Activated CD4-positive, alpha-beta T cell treated with anti-CD3 and anti-CD28 coated beads, Interleukin-2, amount 10 ng/mL, durations not matched to agents 24 days and 14 days (primary cell): ENCODE results near the gene CCNI. TPM values are rescaled to one million over a fixed set of nuclear protein-coding genes. Genes with fewer than 3 reads are reported as not detected.

Experiments
- DNase-seq: peaks from one replicate; pipeline ENCODE4 v3.0.0; 2022
- H3K27ac Mint-ChIP-seq: one replicate; pipeline ENCODE4 v1.8.0; 2022; ENCODE audit warnings: mild to moderate bottlenecking, mixed read lengths
- H3K27me3 Mint-ChIP-seq: one replicate; pipeline ENCODE4 v1.8.0; 2022; ENCODE audit warnings: mixed read lengths
- H3K36me3 Mint-ChIP-seq: one replicate; pipeline ENCODE4 v1.8.0; 2022; ENCODE audit warnings: low read depth, mild to moderate bottlenecking, mixed read lengths
- H3K4me1 Mint-ChIP-seq: one replicate; pipeline ENCODE4 v1.8.0; 2021; ENCODE audit warnings: mixed read lengths
- H3K4me3 Mint-ChIP-seq: one replicate; pipeline ENCODE4 v1.8.0; 2022; ENCODE audit warnings: mild to moderate bottlenecking, moderate library complexity, mixed read lengths
- H3K9me3 Mint-ChIP-seq: one replicate; pipeline ENCODE4 v1.8.0; 2021; ENCODE audit warnings: mixed read lengths
- intact Hi-C: fragments of 100-400 bp; cut with micrococcal nuclease; formaldehyde crosslinking; loops from one replicate; pipeline ENCODE4 v1.15.1; 2023
- total RNA-seq: library from RNA; stranded (reverse); gene quantifications from 2 replicates; pipeline ENCODE4 v1.2.3, GENCODE V29; 2022

Gene CCNI
- total RNA-seq, 1 donor from 2014 or later, result 214 TPM

DNA sequence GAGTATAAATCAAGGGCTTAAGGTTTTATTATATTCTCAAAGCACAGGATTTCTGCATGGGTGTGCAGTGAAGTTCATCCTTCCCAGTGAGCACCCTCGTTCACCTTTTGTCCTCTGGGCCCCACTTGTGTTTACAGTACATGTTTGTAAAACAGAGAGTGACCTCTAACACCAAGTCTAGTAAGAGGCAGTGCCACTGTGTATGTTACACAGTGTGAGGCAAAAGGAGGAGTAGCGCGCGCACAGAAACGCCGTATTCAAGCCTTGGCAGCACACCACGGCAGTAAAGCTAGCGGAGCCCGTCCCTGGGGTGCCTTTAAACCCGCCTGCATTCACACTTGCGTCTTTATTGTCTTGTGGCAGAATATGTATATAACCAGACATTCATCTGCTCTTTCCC, 51.9 kb downstream of the CCNI start:
- Mint-ChIP-seq H3K4me1 (peaks cover 28% of the 10 kb centered on the region), H3K36me3 (peaks cover 34% of the 10 kb centered on the region), H3K27ac (no peak overlapping the region), H3K9me3 (no peaks in the 10 kb centered on the region), H3K4me3 (no peak overlapping the region), H3K27me3 (peaks cover 6% of the 10 kb centered on the region)
- intact Hi-C loops, result no loop called here
- peak; percentile 51 for DNase-seq

DNA sequence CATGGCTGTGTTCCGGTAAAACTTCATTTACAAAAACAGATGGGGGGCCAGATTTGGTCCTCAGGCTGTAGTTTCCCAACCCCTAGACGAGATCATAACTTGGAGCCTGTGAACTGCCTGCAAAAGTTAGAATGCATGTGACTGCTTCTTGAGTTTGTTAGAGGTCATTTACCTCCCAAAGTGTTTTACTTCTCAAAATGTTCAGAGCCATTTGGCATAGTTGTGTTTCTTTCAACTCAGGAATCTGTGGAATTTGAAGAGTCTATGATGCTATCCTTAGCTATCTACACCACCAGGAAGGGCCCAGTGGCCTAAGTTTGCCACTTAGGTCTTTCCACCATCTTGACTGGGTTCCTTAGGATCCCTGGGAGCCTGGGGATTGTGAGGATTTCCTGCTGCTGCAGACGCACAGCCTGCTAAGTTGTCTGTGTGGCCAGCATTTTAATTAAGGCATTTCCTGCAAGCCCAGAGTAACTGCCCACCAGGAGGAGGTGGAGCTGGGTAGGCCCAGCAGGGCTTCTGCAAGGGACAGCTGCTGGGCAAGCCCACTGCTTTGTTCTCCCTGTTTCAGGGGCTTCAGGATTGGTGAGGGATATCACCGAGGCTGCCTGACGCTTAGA, 53.1 kb downstream of the CCNI start:
- Mint-ChIP-seq H3K27me3 (peaks cover 6% of the 10 kb centered on the region), H3K4me1 (peaks cover 16% of the 10 kb centered on the region), H3K9me3 (no peaks in the 10 kb centered on the region), H3K36me3 (peaks cover 34% of the 10 kb centered on the region), H3K4me3 (no peak overlapping the region), H3K27ac (no peak overlapping the region)
- peak; percentile 41 for DNase-seq
- intact Hi-C loops, result no loop called here

- H3K27me3 Mint-ChIP-seq, result peaks cover 6% of the 10 kb centered on the region
- H3K27ac Mint-ChIP-seq, result no peak overlapping the region
- H3K36me3 Mint-ChIP-seq, result peaks cover 32% of the 10 kb centered on the region
Measured at GRCh38 chr4:77021614-77022089, 54.1 kb downstream of the CCNI start.

DNA sequence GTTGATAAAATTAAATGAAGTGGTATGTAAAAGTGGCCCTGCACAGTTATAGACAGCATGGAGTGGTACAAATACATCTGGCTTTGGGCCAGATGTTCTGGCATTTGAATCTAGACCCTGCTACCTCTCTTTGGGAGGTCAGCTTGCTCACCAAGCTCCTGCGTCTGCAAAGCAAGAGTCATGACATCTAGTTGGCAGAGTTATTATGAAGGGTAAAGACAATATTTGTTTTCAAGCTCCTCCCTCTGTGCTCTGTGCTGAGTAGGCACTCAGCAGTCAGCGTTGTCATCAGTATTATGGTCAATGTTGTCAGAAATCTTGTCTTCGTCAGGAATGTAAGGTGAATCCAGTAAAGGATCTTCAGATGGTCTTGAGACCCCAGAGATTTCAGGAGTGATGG, 55.8 kb downstream of the CCNI start:
- H3K27me3 Mint-ChIP-seq, result peaks cover 6% of the 10 kb centered on the region
- peaks cover 27% of the 10 kb centered on the region for H3K36me3 Mint-ChIP-seq
- intact Hi-C loops, result no loop called here
- H3K27ac Mint-ChIP-seq, result no peak overlapping the region
- no peaks in the 10 kb centered on the region for H3K9me3 Mint-ChIP-seq
- no peak overlapping the region for H3K4me3 Mint-ChIP-seq
- no peak for DNase-seq
- H3K4me1 Mint-ChIP-seq, result peaks cover 6% of the 10 kb centered on the region

More at GRCh38 chr4:77021614-77022089, 54.1 kb downstream of the CCNI start:
- peak; percentile 41 for DNase-seq
- intact Hi-C loops, result no loop called here
- Mint-ChIP-seq H3K9me3 (no peaks in the 10 kb centered on the region), H3K4me3 (no peak overlapping the region), H3K4me1 (peaks cover 13% of the 10 kb centered on the region)

- H3K4me1 Mint-ChIP-seq, result peaks cover 21% of the 10 kb centered on the region
- H3K4me3 Mint-ChIP-seq, result no peak overlapping the region
- H3K27me3 Mint-ChIP-seq, result peaks cover 7% of the 10 kb centered on the region
- intact Hi-C loops, result no loop called here
- no peak for DNase-seq
- no peak overlapping the region for H3K27ac Mint-ChIP-seq
- H3K36me3 Mint-ChIP-seq, result peaks cover 12% of the 10 kb centered on the region
- no peaks in the 10 kb centered on the region for H3K9me3 Mint-ChIP-seq
Measured at GRCh38 chr4:77015390-77015789, 60.4 kb downstream of the CCNI start.

DNA sequence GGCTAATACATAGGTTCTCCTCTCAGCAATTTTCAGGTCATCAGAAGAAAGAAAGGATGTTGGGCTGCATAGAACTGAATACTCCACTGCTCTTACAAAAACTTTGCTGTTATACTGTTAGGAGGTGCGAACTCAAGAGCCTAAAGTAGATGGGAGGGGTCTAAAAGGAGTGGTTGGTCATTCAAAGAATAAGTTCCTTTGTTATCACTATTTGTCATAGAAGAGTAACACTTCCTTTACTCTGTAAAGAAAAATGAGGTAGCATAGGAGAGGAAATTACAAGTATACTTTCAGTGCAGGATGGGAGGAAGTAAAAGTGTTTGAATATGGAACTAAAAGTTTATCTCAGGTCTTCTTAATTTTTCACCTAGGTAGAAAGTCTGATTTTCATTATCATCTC, 61.5 kb downstream of the CCNI start:
- Mint-ChIP-seq H3K27ac (no peak overlapping the region), H3K27me3 (peaks cover 11% of the 10 kb centered on the region), H3K9me3 (no peaks in the 10 kb centered on the region), H3K4me1 (peaks cover 25% of the 10 kb centered on the region), H3K36me3 (peaks cover 12% of the 10 kb centered on the region), H3K4me3 (no peak overlapping the region)
- no peak for DNase-seq
- intact Hi-C loops, result no loop called here

GRCh38 chr4:77012726-77013125, 63.1 kb downstream of the CCNI start:
- intact Hi-C loops, result no loop called here
- Mint-ChIP-seq H3K36me3 (peaks cover 12% of the 10 kb centered on the region), H3K9me3 (no peaks in the 10 kb centered on the region), H3K27me3 (peaks cover 10% of the 10 kb centered on the region), H3K27ac (no peak overlapping the region), H3K4me1 (peaks cover 35% of the 10 kb centered on the region), H3K4me3 (no peak overlapping the region)
- no peak for DNase-seq

GRCh38 chr4:77010841-77011354, 64.9 kb downstream of the CCNI start:
- Mint-ChIP-seq H3K27me3 (peaks cover 10% of the 10 kb centered on the region), H3K27ac (no peak overlapping the region), H3K4me1 (peaks cover 45% of the 10 kb centered on the region), H3K36me3 (peaks cover 12% of the 10 kb centered on the region), H3K9me3 (no peaks in the 10 kb centered on the region), H3K4me3 (no peak overlapping the region)
- intact Hi-C loops, result no loop called here
- DNase-seq, result no peak

DNA sequence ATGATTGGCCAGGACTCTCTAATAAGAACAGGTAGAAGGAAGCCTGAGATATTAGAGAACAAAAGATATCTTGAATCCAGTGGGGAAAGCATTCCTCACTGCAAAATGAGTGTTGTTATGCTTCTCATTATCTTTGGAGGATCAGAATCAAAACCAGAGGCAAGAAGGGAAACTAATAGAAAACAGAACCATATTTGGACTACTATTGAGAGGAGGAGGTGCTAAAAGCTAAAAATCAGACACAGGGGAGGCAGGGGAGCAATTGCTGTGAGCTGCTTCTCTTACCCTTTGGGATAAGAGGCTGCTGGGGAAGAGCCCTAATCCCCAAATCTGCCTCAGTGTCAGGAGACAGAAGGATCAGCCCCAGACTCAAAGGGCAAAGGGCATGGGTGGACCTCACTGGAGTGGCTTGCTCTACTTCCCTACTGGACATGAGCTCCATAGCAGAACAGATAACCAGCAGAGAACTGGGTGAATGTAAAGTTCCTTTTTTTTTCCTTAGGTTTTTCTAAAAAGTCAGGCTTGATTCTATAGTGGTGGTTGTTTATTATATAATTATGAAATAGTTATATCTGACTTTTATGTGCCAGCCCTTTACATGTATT, 66.2 kb downstream of the CCNI start:
- Mint-ChIP-seq H3K27me3 (peaks cover 10% of the 10 kb centered on the region), H3K36me3 (peaks cover 11% of the 10 kb centered on the region), H3K9me3 (no peaks in the 10 kb centered on the region), H3K4me3 (no peak overlapping the region), H3K4me1 (peaks cover 39% of the 10 kb centered on the region), H3K27ac (no peak overlapping the region)
- intact Hi-C loops, result no loop called here
- DNase-seq, result no peak

- H3K4me1 Mint-ChIP-seq, result peaks cover 38% of the 10 kb centered on the region
- peaks cover 9% of the 10 kb centered on the region for H3K36me3 Mint-ChIP-seq
- DNase-seq, result peak; percentile 73
- peaks cover 10% of the 10 kb centered on the region for H3K27me3 Mint-ChIP-seq
- intact Hi-C loops, result no loop called here
- no peaks in the 10 kb centered on the region for H3K9me3 Mint-ChIP-seq
- H3K27ac Mint-ChIP-seq, result no peak overlapping the region
- H3K4me3 Mint-ChIP-seq, result peak overlapping the region; percentile 14
Measured at GRCh38 chr4:77007358-77008230, 68.2 kb downstream of the CCNI start.

DNA sequence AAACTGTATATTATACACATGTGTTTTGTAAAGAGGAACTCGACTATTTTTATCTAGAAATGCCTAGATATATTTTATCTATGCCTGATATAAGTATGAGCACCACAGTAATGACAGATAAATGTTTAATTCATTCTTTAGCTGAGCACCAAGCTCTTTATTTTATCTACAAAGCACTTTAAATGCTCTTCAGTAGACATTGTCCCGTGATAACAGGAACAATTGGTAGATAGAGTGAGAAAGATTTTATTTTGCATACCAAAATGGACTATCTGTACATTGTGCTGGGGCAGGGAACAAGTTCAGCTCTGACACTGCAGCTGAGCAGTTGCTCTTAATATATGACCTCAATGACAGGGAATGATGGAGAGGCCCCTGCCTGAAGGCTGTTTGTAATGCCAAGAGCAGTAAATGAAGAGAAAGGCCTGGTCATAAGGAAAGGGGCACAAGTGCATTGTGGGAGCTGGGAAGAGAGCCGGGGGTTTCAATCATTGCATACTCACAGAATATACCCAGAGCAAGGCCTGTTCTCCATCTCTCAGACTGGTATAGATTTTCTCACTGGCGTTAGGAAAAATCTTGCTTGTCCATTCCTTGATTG, 68.9 kb downstream of the CCNI start:
- H3K9me3 Mint-ChIP-seq, result no peaks in the 10 kb centered on the region
- no peak for DNase-seq
- intact Hi-C loops, result no loop called here
- H3K27me3 Mint-ChIP-seq, result peaks cover 10% of the 10 kb centered on the region
- H3K4me1 Mint-ChIP-seq, result peaks cover 38% of the 10 kb centered on the region
- no peak overlapping the region for H3K27ac Mint-ChIP-seq
- H3K4me3 Mint-ChIP-seq, result no peak overlapping the region
- H3K36me3 Mint-ChIP-seq, result peaks cover 9% of the 10 kb centered on the region

DNA sequence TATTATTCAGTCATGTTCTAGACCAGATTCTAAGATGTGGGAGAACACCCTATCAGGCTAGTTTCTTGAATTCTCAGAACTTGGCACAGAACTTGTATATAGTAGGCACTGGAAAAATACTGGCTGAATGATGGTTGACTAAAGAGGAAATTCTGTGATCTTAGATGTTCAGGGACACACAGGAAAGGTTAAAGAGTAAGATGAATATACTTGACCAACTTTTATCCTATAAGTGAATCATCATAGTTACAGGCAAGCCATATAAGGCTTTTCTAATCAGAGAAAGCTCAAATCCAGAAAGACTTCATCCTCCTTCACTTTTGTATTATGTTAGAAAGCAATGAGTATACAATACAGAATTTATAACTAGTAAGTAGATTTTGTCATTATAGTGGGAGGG, 72.4 kb downstream of the CCNI start:
- H3K27ac Mint-ChIP-seq, result no peak overlapping the region
- H3K9me3 Mint-ChIP-seq, result no peaks in the 10 kb centered on the region
- peaks cover 9% of the 10 kb centered on the region for H3K27me3 Mint-ChIP-seq
- no peak overlapping the region for H3K4me3 Mint-ChIP-seq
- peaks cover 22% of the 10 kb centered on the region for H3K4me1 Mint-ChIP-seq
- H3K36me3 Mint-ChIP-seq, result peaks cover 4% of the 10 kb centered on the region
- intact Hi-C loops, result no loop called here
- no peak for DNase-seq

GRCh38 chr4:77002321-77003107, 73.3 kb downstream of the CCNI start:
- no peaks in the 10 kb centered on the region for H3K9me3 Mint-ChIP-seq
- DNase-seq, result no peak
- H3K27ac Mint-ChIP-seq, result no peak overlapping the region
- peaks cover 5% of the 10 kb centered on the region for H3K36me3 Mint-ChIP-seq
- peaks cover 13% of the 10 kb centered on the region for H3K4me1 Mint-ChIP-seq
- H3K27me3 Mint-ChIP-seq, result peaks cover 11% of the 10 kb centered on the region
- intact Hi-C loops, result no loop called here
- no peak overlapping the region for H3K4me3 Mint-ChIP-seq
